B cell (primary cell): ENCODE measurements around the gene PHACTR2. TPM values are rescaled to one million over a fixed set of nuclear protein-coding genes. Genes with fewer than 3 reads are reported as not detected.

ENCODE experiments used
- ATAC-seq: fragments of 200-7000 bp; cut with Tn5 transposase; one replicate; pipeline ENCODE4 v1.10.0; 2021; ENCODE audit warnings: low read depth, mild to moderate bottlenecking, moderate number of reproducible peaks, moderate library complexity
- CTCF ChIA-PET: fragments of 350-600 bp; sonication (Branson Sonifier 250); formaldehyde crosslinking; loops from one replicate; lab custom pipeline; 2021; ENCODE audit warnings: antibody characterized with exemption, inconsistent platforms; lab: Charles Lee
- POLR2A ChIA-PET: fragments of 350-600 bp; sonication (Branson Sonifier 250); formaldehyde crosslinking; loops from one replicate; lab custom pipeline; 2021; ENCODE audit warnings: antibody characterized with exemption; lab: Charles Lee
- DNase-seq: peaks from one replicate; pipeline ENCODE4 v3.0.0; 2013
- H2AFZ ChIP-seq: 2 replicates; pipeline ENCODE4 v1.6.1; 2012; ENCODE audit warnings: mild to moderate bottlenecking, low read depth, low read length; ENCODE audit not compliant: insufficient read depth, poor library complexity, severe bottlenecking
- H3K27ac ChIP-seq, 2 donors: 1 replicate in 1 of 2; 2 replicates in 1 of 2; pipeline ENCODE4 v1.5.1; 2012 to 2013; ENCODE audit warnings: low read length in 2 of 2, mild to moderate bottlenecking in 2 of 2, moderate library complexity in 1 of 2
- H3K27me3 ChIP-seq, 4 experiments: fragments of 200-600 bp in 1 of 4; sonication (generic) in 1 of 4; replicated peaks in 1 of 4; 1 replicate in 2 of 4; 2 replicates in 2 of 4; pipeline versions ENCODE4 v1.6.1 to v1.7.0; 2013 to 2016; ENCODE audit warnings: low read length in 3 of 4, mild to moderate bottlenecking in 2 of 4, mixed read lengths in 1 of 4, moderate library complexity in 1 of 4; ENCODE audit not compliant: insufficient read depth in 4 of 4, control insufficient read depth in 3 of 4; ENCODE audit errors: control extremely low read depth in 1 of 4
- H3K36me3 ChIP-seq, 2 experiments: replicated peaks in 1 of 2; 1 replicate in 1 of 2; 2 replicates in 1 of 2; pipeline versions ENCODE4 v1.6.1 to v1.7.1; 2013; ENCODE audit warnings: low read length in 1 of 2; ENCODE audit not compliant: insufficient read depth in 2 of 2, control insufficient read depth in 1 of 2; ENCODE audit errors: control extremely low read depth in 1 of 2, extremely low read depth in 1 of 2
- H3K4me1 ChIP-seq, 2 donors: fragments of 200-600 bp in 1 of 2; sonication (generic) in 1 of 2; 1 replicate in 1 of 2; 2 replicates in 1 of 2; pipeline versions ENCODE4 v1.5.1 to v1.6.1; 2013 to 2017; ENCODE audit warnings: low read length in 2 of 2; ENCODE audit not compliant: control insufficient read depth in 2 of 2, insufficient read depth in 2 of 2
- H3K4me2 ChIP-seq: replicated peaks from 2 replicates; pipeline ENCODE3; 2012; ENCODE audit warnings: mild to moderate bottlenecking, low read depth, low read length; ENCODE audit not compliant: poor library complexity, severe bottlenecking
- H3K4me3 ChIP-seq, 5 experiments: fragments of 200-600 bp in 1 of 5; sonication (generic) in 1 of 5; 1 replicate in 3 of 5; 2 replicates in 2 of 5; pipeline versions ENCODE4 v1.5.1 to v1.7.0; 2011 to 2016; ENCODE audit warnings: low read length in 4 of 5, mild to moderate bottlenecking in 4 of 5, low read depth in 2 of 5, control low read depth in 1 of 5, moderate library complexity in 1 of 5; ENCODE audit not compliant: insufficient read depth in 1 of 5; ENCODE audit errors: control extremely low read depth in 1 of 5, extremely low read depth in 1 of 5
- H3K79me2 ChIP-seq: fragments of 200-600 bp; sonication (generic); one replicate; pipeline ENCODE4 v1.6.0; 2016; ENCODE audit warnings: low read length; ENCODE audit not compliant: control insufficient read depth, insufficient read depth
- H3K9ac ChIP-seq: fragments of 200-600 bp; sonication (generic); 2 replicates; pipeline ENCODE4 v1.6.1; 2017; ENCODE audit warnings: mild to moderate bottlenecking, low read length, moderate library complexity
- H3K9me3 ChIP-seq, 3 donors: one replicate each; pipeline versions ENCODE4 v1.6.1 to v1.7.1; 2013; ENCODE audit warnings: low read length in 2 of 3; ENCODE audit not compliant: control insufficient read depth in 2 of 3, insufficient read depth in 1 of 3; ENCODE audit errors: control extremely low read depth in 1 of 3
- H4K20me1 ChIP-seq: 2 replicates; pipeline ENCODE4 v1.6.0; 2012; ENCODE audit warnings: mild to moderate bottlenecking, low read length; ENCODE audit not compliant: insufficient read depth, control insufficient read depth, poor library complexity, severe bottlenecking
- H3K27ac Mint-ChIP-seq: one replicate; pipeline ENCODE4 v1.8.0; 2021; ENCODE audit warnings: mixed read lengths
- H3K27me3 Mint-ChIP-seq: one replicate; pipeline ENCODE4 v1.8.0; 2021; ENCODE audit warnings: mixed read lengths
- H3K4me1 Mint-ChIP-seq: one replicate; pipeline ENCODE4 v1.8.0; 2021; ENCODE audit warnings: mixed read lengths
- H3K4me3 Mint-ChIP-seq: one replicate; pipeline ENCODE4 v1.8.0; 2021; ENCODE audit warnings: mixed read lengths
- H3K9me3 Mint-ChIP-seq: one replicate; pipeline ENCODE4 v1.8.0; 2022; ENCODE audit warnings: mixed read lengths; ENCODE audit not compliant: insufficient read depth
- CTCF ChIP-seq: fragments of 200-600 bp; IDR thresholded peaks from one replicate; pipeline ENCODE4 v1.8.0; 2022; ENCODE audit warnings: antibody characterized with exemption, mild to moderate bottlenecking
- EZH2 ChIP-seq: IDR thresholded peaks from 2 replicates; pipeline ENCODE4 v1.6.1; 2012; ENCODE audit warnings: borderline replicate concordance, low read depth, mild to moderate bottlenecking, moderate library complexity, low read length; ENCODE audit not compliant: insufficient read depth, poor library complexity, severe bottlenecking
- WGBS: methylation state at CpG from one replicate; pipeline ENCODE4 v1.1.5; 2013; ENCODE audit warnings: missing lambda C conversion rate; ENCODE audit not compliant: insufficient coverage; 5-methylcytosine and 5-hydroxymethylcytosine counted together
- intact Hi-C: fragments of 100-400 bp; cut with micrococcal nuclease; formaldehyde crosslinking; loops from one replicate; pipeline ENCODE4 v1.10.0; 2022
- polyA plus RNA-seq: library from polyadenylated mRNA; depleted of rRNA; stranded (reverse); fragments of >200 nt; gene quantifications from 2 replicates; pipeline ENCODE4 v1.2.3, GENCODE V29; 2012
- total RNA-seq, 2 donors: library from RNA; stranded (reverse); fragments of 120-200 nt in 1 of 2; gene quantifications; 1 replicate in 1 of 2; 2 replicates in 1 of 2; pipeline versions ENCODE4 v1.2.3 to v1.2.4, GENCODE V29; 2013 to 2022

Gene PHACTR2
- total and polyA plus RNA-seq, 2 donors (not counting 1 experiment from before 2014, with no cell fraction given), result 1.1 to 10.6 TPM

GRCh38 chr6:143705569-143705968 lies 27.8 kb downstream of the PHACTR2 start:
- Histone ChIP-seq H4K20me1 (no peaks in the 10 kb centered on the region), H3K27ac (no peak overlapping the region), H2AFZ (no peak overlapping the region), H3K36me3 (no peaks in the 10 kb centered on the region), H3K4me3 (no peak overlapping the region), H3K9me3 (peaks cover 0 to 8% (median 0%) of the 10 kb centered on the region in 3 donors), H3K4me1 (peaks cover 3 to 7% of the 10 kb centered on the region in 2 donors), H3K9ac (no peak overlapping the region), H3K79me2 (no peaks in the 10 kb centered on the region), H3K4me2 (no peak overlapping the region), H3K27me3 (no peaks in the 10 kb centered on the region)
- Mint-ChIP-seq H3K27ac (no peak overlapping the region), H3K4me3 (no peak overlapping the region), H3K4me1 (peaks cover 9% of the 10 kb centered on the region), H3K27me3 (no peaks in the 10 kb centered on the region), H3K9me3 (no peaks in the 10 kb centered on the region)
- ChIA-PET CTCF (no interaction called here), POLR2A (no interaction called here)
- WGBS, result 100% methylated on average over 1 of the region's 3 CpGs
- ATAC-seq (no peak), DNase-seq (no peak)
- intact Hi-C loops, result no loop called here
- TF ChIP-seq CTCF (no peak), EZH2 (no peak)

- Histone ChIP-seq H4K20me1 (no peaks in the 10 kb centered on the region), H3K9me3 (peaks cover 0 to 8% (median 0%) of the 10 kb centered on the region in 3 donors), H3K79me2 (no peaks in the 10 kb centered on the region), H3K27me3 (no peaks in the 10 kb centered on the region), H3K4me1 (peaks cover 3 to 7% of the 10 kb centered on the region in 2 donors), H3K36me3 (no peaks in the 10 kb centered on the region), H2AFZ (no peak overlapping the region), H3K4me3 (no peak overlapping the region), H3K27ac (no peak overlapping the region), H3K4me2 (no peak overlapping the region), H3K9ac (no peak overlapping the region)
- POLR2A ChIA-PET, result no interaction called here
- intact Hi-C loops, result no loop called here
- ATAC-seq (no peak), DNase-seq (no peak)
- CTCF ChIA-PET, result no interaction called here
- WGBS, result no CpG with 5 or more reads among the region's 3 CpGs
- Mint-ChIP-seq H3K27me3 (no peaks in the 10 kb centered on the region), H3K4me1 (peaks cover 9% of the 10 kb centered on the region), H3K4me3 (no peak overlapping the region), H3K9me3 (no peaks in the 10 kb centered on the region), H3K27ac (no peak overlapping the region)
- no peak for TF ChIP-seq CTCF
- TF ChIP-seq EZH2, result no peak
These were observed 29.9 kb downstream of the PHACTR2 start for GRCh38 chr6:143707697-143708096.
